Measurements from ENCODE around the gene MROH8. TPM values are rescaled to one million over a fixed set of nuclear protein-coding genes. Genes with fewer than 3 reads are reported as not detected.

The MROH8 gene
- polyA plus RNA-seq, 4 donors, result 0.54 to 3.1 (median 0.73) TPM

DNA sequence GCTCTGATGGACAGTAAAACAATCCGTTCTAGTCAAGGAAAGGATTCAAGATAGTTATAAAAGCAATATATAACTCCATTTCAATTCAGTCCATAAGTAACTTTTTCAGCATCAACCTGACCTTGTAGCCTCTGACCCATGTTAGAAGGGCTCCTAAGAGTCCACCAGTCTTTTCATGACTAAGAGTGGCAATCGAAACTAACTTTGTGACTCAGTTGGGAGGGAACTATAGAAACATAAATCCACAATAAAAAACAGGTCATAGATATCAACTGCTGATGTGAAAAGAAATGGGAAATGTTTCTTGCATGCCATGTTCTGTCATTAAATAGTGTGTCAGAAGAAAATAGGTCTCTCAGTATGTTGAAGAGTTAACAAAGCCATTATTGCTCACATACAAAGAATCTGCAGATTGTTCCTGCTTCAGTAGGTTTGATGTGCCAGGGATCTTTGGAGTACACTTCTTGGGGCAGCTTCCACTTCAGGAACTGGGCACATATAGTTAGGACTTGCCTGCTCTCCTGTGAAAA, 67.4 kb downstream of the MROH8 start:
- Histone ChIP-seq H3K4me3 (ENCODE audit: low read depth in 1 of 3, low read length in 3 of 3) (no peak overlapping the region), H3K36me3 (ENCODE audit: control insufficient read depth in 3 of 3, insufficient read depth in 2 of 3, low read depth in 1 of 3, low read length in 3 of 3) (no peaks in the 10 kb centered on the region), H3K27me3 (ENCODE audit: control insufficient read depth in 3 of 3, insufficient read depth in 3 of 3, low read length in 3 of 3) (no peaks in the 10 kb centered on the region), H3K27ac (ENCODE audit: low read depth in 1 of 3, low read length in 2 of 3) (no peak overlapping the region), H3K4me1 (ENCODE audit: control insufficient read depth in 3 of 3, insufficient read depth in 2 of 3, low read depth in 1 of 3, low read length in 2 of 3) (no peaks in the 10 kb centered on the region), H3K9me3 (ENCODE audit: control insufficient read depth in 2 of 2, insufficient read depth in 1 of 2, low read depth in 1 of 2, low read length in 1 of 2) (no peaks in the 10 kb centered on the region)
- WGBS, 3 donors, result 86 to 89% (median 87%) methylated on average over 2 of the region's 2 CpGs
- DNase-seq (no peak), FAIRE-seq (no peak)

DNA sequence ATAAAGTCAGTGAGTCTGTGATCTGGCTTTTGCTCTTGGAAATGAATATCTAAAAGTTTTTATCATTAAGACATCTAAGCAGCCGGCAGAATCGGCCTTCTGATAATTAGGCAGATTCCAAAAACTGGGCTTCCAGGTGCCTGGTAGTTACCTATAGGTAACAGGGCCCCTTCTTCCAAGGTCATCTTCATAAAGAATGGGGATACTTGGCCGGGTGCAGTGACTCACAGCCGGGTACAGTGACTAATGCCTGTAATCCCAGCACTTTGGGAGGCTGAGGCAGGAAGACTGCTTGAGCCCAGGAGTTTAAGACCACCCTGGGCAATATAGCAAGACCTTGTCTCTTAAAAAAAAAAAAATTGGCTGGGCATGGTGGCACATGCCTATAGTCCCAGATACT, 70.7 kb downstream of the MROH8 start:
- FAIRE-seq, result no peak
- 68 to 83% (median 82%) methylated on average over 4 of the region's 4 CpGs for WGBS, 3 donors
- no peak overlapping the region for H3K4me3 ChIP-seq (ENCODE audit: low read depth in 1 of 3, low read length in 3 of 3)

GRCh38 chr20:37102571-37102970, 76.8 kb downstream of the MROH8 start:
- no peak overlapping the region for H3K4me3 ChIP-seq (ENCODE audit: low read depth in 1 of 3, low read length in 3 of 3)
- WGBS, 3 donors, result 93 to 95% (median 93%) methylated on average over 6 of the region's 6 CpGs
- DNase-seq (no peak), FAIRE-seq (no peak)
- H3K9me3 ChIP-seq (ENCODE audit: control insufficient read depth in 2 of 2, insufficient read depth in 1 of 2, low read depth in 1 of 2, low read length in 1 of 2), result no peaks in the 10 kb centered on the region
- H3K27ac ChIP-seq (ENCODE audit: low read depth in 1 of 3, low read length in 2 of 3), result no peak overlapping the region
- no peaks in the 10 kb centered on the region for H3K4me1 ChIP-seq (ENCODE audit: control insufficient read depth in 3 of 3, insufficient read depth in 2 of 3, low read depth in 1 of 3, low read length in 2 of 3)
- H3K27me3 ChIP-seq (ENCODE audit: control insufficient read depth in 3 of 3, insufficient read depth in 3 of 3, low read length in 3 of 3), result no peaks in the 10 kb centered on the region
- H3K36me3 ChIP-seq (ENCODE audit: control insufficient read depth in 3 of 3, insufficient read depth in 2 of 3, low read depth in 1 of 3, low read length in 3 of 3), result no peaks in the 10 kb centered on the region

More for the DNA sequence above, 70.7 kb downstream of the MROH8 start:
- no peaks in the 10 kb centered on the region for H3K9me3 ChIP-seq (ENCODE audit: control insufficient read depth in 2 of 2, insufficient read depth in 1 of 2, low read depth in 1 of 2, low read length in 1 of 2)
- no peak for DNase-seq
- H3K27ac ChIP-seq (ENCODE audit: low read depth in 1 of 3, low read length in 2 of 3), result no peak overlapping the region
- no peaks in the 10 kb centered on the region for H3K36me3 ChIP-seq (ENCODE audit: control insufficient read depth in 3 of 3, insufficient read depth in 2 of 3, low read depth in 1 of 3, low read length in 3 of 3)
- no peaks in the 10 kb centered on the region for H3K4me1 ChIP-seq (ENCODE audit: control insufficient read depth in 3 of 3, insufficient read depth in 2 of 3, low read depth in 1 of 3, low read length in 2 of 3)
- no peaks in the 10 kb centered on the region for H3K27me3 ChIP-seq (ENCODE audit: control insufficient read depth in 3 of 3, insufficient read depth in 3 of 3, low read length in 3 of 3)

GRCh38 chr20:37096415-37097041, 82.8 kb downstream of the MROH8 start:
- H3K9me3 ChIP-seq (ENCODE audit: control insufficient read depth in 2 of 2, insufficient read depth in 1 of 2, low read depth in 1 of 2, low read length in 1 of 2), result no peaks in the 10 kb centered on the region
- FAIRE-seq (no peak), DNase-seq (no peak)
- H3K27me3 ChIP-seq (ENCODE audit: control insufficient read depth in 3 of 3, insufficient read depth in 3 of 3, low read length in 3 of 3), result no peaks in the 10 kb centered on the region
- H3K27ac ChIP-seq (ENCODE audit: low read depth in 1 of 3, low read length in 2 of 3), result peak overlapping the region in 1 of 3 donors; percentile 82
- H3K4me3 ChIP-seq (ENCODE audit: low read depth in 1 of 3, low read length in 3 of 3), result peak overlapping the region in 2 of 3 donors; percentile 68 to 87
- H3K36me3 ChIP-seq (ENCODE audit: control insufficient read depth in 3 of 3, insufficient read depth in 2 of 3, low read depth in 1 of 3, low read length in 3 of 3), result peaks cover 0 to 6% (median 0%) of the 10 kb centered on the region in 3 donors
- WGBS, 3 donors, result 61 to 70% (median 67%) methylated on average over 11 of the region's 11 CpGs
- peaks cover 2 to 6% (median 4%) of the 10 kb centered on the region in 3 donors for H3K4me1 ChIP-seq (ENCODE audit: control insufficient read depth in 3 of 3, insufficient read depth in 2 of 3, low read depth in 1 of 3, low read length in 2 of 3)

- Histone ChIP-seq H3K27me3 (ENCODE audit: control insufficient read depth in 3 of 3, insufficient read depth in 3 of 3, low read length in 3 of 3) (no peaks in the 10 kb centered on the region), H3K27ac (ENCODE audit: low read depth in 1 of 3, low read length in 2 of 3) (peak within 1 kb of the TSS; percentile 27 to 82 (median 57)), H3K4me3 (ENCODE audit: low read depth in 1 of 3, low read length in 3 of 3) (peak within 1 kb of the TSS; percentile 68 to 90 (median 87)), H3K4me1 (ENCODE audit: control insufficient read depth in 3 of 3, insufficient read depth in 2 of 3, low read depth in 1 of 3, low read length in 2 of 3) (peaks cover 2 to 6% (median 4%) of the 10 kb centered on the region in 3 donors), H3K36me3 (ENCODE audit: control insufficient read depth in 3 of 3, insufficient read depth in 2 of 3, low read depth in 1 of 3, low read length in 3 of 3) (peaks cover 0 to 8% (median 0%) of the 10 kb centered on the region in 3 donors), H3K9me3 (ENCODE audit: control insufficient read depth in 2 of 2, insufficient read depth in 1 of 2, low read depth in 1 of 2, low read length in 1 of 2) (no peaks in the 10 kb centered on the region)
- FAIRE-seq (no peak), DNase-seq (peak; percentile 80 to 96)
- 0 to 1% (median 0%) methylated on average over 48 to 58 of the region's 58 CpGs for WGBS, 3 donors
Observed at GRCh38 chr20:37095599-37096414, 83.5 kb downstream of the MROH8 start, which contains the start of gene RBL1. TSS of gene RBL1 (minus strand) at chr20:37095997. CDS start at chr20:37095928, 69 bp downstream.

- WGBS, 3 donors, result 0 to 1% (median 1%) methylated on average over 19 of the region's 19 CpGs
- Histone ChIP-seq H3K4me3 (ENCODE audit: low read depth in 1 of 3, low read length in 3 of 3) (peak overlapping the region; percentile 68 to 90 (median 87)), H3K36me3 (ENCODE audit: control insufficient read depth in 3 of 3, insufficient read depth in 2 of 3, low read depth in 1 of 3, low read length in 3 of 3) (peaks cover 0 to 8% (median 0%) of the 10 kb centered on the region in 3 donors), H3K27ac (ENCODE audit: low read depth in 1 of 3, low read length in 2 of 3) (peak overlapping the region; percentile 27 to 82 (median 44)), H3K9me3 (ENCODE audit: control insufficient read depth in 2 of 2, insufficient read depth in 1 of 2, low read depth in 1 of 2, low read length in 1 of 2) (no peaks in the 10 kb centered on the region), H3K27me3 (ENCODE audit: control insufficient read depth in 3 of 3, insufficient read depth in 3 of 3, low read length in 3 of 3) (no peaks in the 10 kb centered on the region), H3K4me1 (ENCODE audit: control insufficient read depth in 3 of 3, insufficient read depth in 2 of 3, low read depth in 1 of 3, low read length in 2 of 3) (peaks cover 2 to 6% (median 4%) of the 10 kb centered on the region in 3 donors)
- DNase-seq, result peak; percentile 30 to 63
- no peak for FAIRE-seq
Observed at GRCh38 chr20:37095108-37095598, 84.2 kb downstream of the MROH8 start.

DNA sequence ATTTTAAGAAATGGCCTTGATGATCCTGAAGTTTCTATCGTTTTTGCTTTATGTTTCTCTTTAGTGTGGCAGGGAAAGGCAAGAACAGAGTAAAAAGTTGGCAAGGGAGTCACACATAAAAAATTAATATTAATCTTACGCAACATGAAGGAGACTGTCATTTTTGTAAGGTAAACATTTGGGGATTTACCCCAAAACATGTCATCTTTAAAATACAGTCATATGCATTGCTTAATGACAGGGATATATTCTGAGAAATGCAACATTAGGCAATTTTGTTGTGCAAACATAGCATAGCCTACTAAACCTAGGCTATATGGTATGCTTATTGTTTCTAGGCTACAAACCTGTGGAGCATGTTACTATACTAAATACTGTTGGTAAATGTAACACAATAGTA, 88.9 kb downstream of the MROH8 start:
- DNase-seq (no peak), FAIRE-seq (no peak)
- Histone ChIP-seq H3K36me3 (ENCODE audit: control insufficient read depth in 3 of 3, insufficient read depth in 2 of 3, low read depth in 1 of 3, low read length in 3 of 3) (peaks cover 0 to 19% (median 0%) of the 10 kb centered on the region in 3 donors), H3K4me3 (ENCODE audit: low read depth in 1 of 3, low read length in 3 of 3) (no peak overlapping the region), H3K27me3 (ENCODE audit: control insufficient read depth in 3 of 3, insufficient read depth in 3 of 3, low read length in 3 of 3) (no peaks in the 10 kb centered on the region), H3K4me1 (ENCODE audit: control insufficient read depth in 3 of 3, insufficient read depth in 2 of 3, low read depth in 1 of 3, low read length in 2 of 3) (peaks cover 0 to 4% (median 3%) of the 10 kb centered on the region in 3 donors), H3K27ac (ENCODE audit: low read depth in 1 of 3, low read length in 2 of 3) (no peak overlapping the region), H3K9me3 (ENCODE audit: control insufficient read depth in 2 of 2, insufficient read depth in 1 of 2, low read depth in 1 of 2, low read length in 1 of 2) (no peaks in the 10 kb centered on the region)
- 78 to 82% (median 80%) methylated on average over 2 of the region's 2 CpGs for WGBS, 3 donors

DNA sequence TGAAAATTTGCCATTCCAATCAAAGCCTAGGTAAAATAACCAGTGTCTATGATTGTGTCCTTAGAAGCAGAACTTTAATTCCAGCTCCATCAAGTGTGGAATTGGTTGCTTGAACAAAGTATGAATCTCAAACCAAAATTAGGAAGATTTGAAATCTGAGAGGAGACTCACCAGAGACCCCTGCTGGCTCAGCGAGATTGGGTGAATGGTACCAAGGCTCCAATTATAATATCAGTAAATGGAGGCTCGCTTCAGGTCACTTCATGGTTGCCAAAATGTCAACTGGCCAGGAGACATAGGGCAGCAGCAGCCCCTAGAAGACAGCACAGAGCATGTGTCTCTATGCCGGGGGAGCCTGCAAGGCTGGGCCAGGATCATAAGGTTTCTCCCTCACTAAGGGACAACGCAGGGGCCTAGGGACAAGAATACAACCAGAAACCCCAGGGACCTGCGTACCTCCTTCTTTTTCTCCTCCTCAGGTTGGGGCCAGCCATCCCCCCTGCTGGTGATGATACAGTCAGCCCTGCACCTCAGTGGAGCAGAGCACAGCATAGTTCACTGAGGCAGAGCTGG, 97.5 kb downstream of the MROH8 start:
- Histone ChIP-seq H3K36me3 (ENCODE audit: control insufficient read depth in 3 of 3, insufficient read depth in 2 of 3, low read depth in 1 of 3, low read length in 3 of 3) (peaks cover 0 to 24% (median 0%) of the 10 kb centered on the region in 3 donors), H3K9me3 (ENCODE audit: control insufficient read depth in 2 of 2, insufficient read depth in 1 of 2, low read depth in 1 of 2, low read length in 1 of 2) (no peaks in the 10 kb centered on the region), H3K27ac (ENCODE audit: low read depth in 1 of 3, low read length in 2 of 3) (no peak overlapping the region), H3K4me1 (ENCODE audit: control insufficient read depth in 3 of 3, insufficient read depth in 2 of 3, low read depth in 1 of 3, low read length in 2 of 3) (no peaks in the 10 kb centered on the region), H3K4me3 (ENCODE audit: low read depth in 1 of 3, low read length in 3 of 3) (no peak overlapping the region), H3K27me3 (ENCODE audit: control insufficient read depth in 3 of 3, insufficient read depth in 3 of 3, low read length in 3 of 3) (no peaks in the 10 kb centered on the region)
- WGBS, 3 donors, result 87 to 97% (median 90%) methylated on average over 5 of the region's 5 CpGs
- FAIRE-seq (no peak), DNase-seq (no peak)
